Adrenal gland (tissue), 5 donors: Measurements from ENCODE around the gene DUSP7.

Source experiments
- POLR2A ChIP-seq, 2 donors: fragments of 450-650 bp; IDR thresholded peaks; one replicate each; pipeline ENCODE4 v1.6.1; 2017; ENCODE audit warnings: antibody characterized with exemption in 2 of 2, mild to moderate bottlenecking in 2 of 2, moderate library complexity in 1 of 2
- TF ChIP-seq, protein P1 (sequence below), 6 experiments: fragments of 450-650 bp in 4 of 6; fragments of 200-600 bp in 2 of 6; sonication (generic) in 1 of 6; IDR thresholded peaks; 1 replicate in 5 of 6; 2 replicates in 1 of 6; pipeline versions ENCODE4 v1.5.1 to v1.8.0; 2016 to 2021; ENCODE audit warnings: antibody characterized with exemption in 6 of 6, mild to moderate bottlenecking in 2 of 6, moderate library complexity in 1 of 6
- donor health status: DM: no; HTN: no; CAD: no.

- TF ChIP-seq, protein P1, sequence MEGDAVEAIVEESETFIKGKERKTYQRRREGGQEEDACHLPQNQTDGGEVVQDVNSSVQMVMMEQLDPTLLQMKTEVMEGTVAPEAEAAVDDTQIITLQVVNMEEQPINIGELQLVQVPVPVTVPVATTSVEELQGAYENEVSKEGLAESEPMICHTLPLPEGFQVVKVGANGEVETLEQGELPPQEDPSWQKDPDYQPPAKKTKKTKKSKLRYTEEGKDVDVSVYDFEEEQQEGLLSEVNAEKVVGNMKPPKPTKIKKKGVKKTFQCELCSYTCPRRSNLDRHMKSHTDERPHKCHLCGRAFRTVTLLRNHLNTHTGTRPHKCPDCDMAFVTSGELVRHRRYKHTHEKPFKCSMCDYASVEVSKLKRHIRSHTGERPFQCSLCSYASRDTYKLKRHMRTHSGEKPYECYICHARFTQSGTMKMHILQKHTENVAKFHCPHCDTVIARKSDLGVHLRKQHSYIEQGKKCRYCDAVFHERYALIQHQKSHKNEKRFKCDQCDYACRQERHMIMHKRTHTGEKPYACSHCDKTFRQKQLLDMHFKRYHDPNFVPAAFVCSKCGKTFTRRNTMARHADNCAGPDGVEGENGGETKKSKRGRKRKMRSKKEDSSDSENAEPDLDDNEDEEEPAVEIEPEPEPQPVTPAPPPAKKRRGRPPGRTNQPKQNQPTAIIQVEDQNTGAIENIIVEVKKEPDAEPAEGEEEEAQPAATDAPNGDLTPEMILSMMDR (IDR thresholded peaks at IDR 0.05), result no peak
- TF ChIP-seq POLR2A (IDR thresholded peaks at IDR 0.05), result no peak
Observed at GRCh38 chr3:52013802-52014598, 42.4 kb downstream of the DUSP7 start.
